Vagina (tissue), 2 donors: ENCODE data around the gene HCN3.
"Not testable (repeated sequence)": the region's sequence is repeated elsewhere in the genome, so short reads cannot be mapped to it uniquely, and the experiment has no call there.

Experiments used
- CTCF ChIP-seq, 3 experiments: fragments of 450-650 bp in 2 of 3; fragments of 200-600 bp in 1 of 3; sonication (generic) in 1 of 3; IDR thresholded peaks; one replicate each; pipeline ENCODE4 v1.5.1; 2017 to 2019; ENCODE audit warnings: antibody characterized with exemption in 3 of 3, mild to moderate bottlenecking in 2 of 3, moderate library complexity in 2 of 3
- POLR2A ChIP-seq, 2 donors: fragments of 450-650 bp; IDR thresholded peaks; one replicate each; pipeline ENCODE4 v1.6.1; 2017; ENCODE audit warnings: antibody characterized with exemption in 2 of 2, mild to moderate bottlenecking in 2 of 2, moderate library complexity in 2 of 2

GRCh38 chr1:155231302-155231701, 46.0 kb upstream of the HCN3 start:
- not testable (repeated sequence) for TF ChIP-seq POLR2A, CTCF (IDR thresholded peaks at IDR 0.05)
